Measurements from ENCODE around the gene CIAO3.

CIAO3 gene

DNA sequence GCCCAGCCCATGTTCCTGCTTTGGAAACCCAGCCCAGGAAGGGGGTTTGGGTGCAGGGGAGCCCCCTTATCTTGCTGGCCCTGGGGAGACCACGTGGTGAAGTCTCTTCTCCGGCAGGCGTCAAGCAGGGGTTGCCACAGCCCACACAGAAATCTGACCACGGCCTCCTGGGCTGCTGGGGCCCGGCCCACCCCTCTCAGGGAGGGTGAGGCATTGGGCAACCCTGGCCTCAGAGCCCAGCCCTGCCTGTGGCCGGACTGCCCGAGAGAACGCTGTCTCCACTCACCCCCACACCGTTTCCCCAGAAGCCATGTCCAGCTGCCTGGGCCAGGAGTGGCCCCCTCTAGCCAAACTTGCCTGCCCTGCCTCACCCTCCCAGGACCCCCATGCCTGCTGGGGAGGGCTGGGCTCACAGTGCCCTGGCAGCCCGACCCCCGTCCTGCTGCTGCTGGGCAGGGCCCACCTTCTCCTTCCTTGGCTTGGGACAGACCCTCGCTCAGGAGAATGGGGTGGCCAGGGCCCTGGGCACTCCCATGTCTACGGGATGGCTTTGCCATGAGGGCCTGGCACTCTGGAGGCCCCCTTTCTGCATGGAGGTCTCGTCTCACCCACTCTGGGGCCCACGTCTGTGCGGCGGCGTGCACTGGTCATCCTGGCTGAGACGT is 40.7 kb upstream of the CIAO3 start:
- DNase-seq (ENCODE audit: low spot score) = no peak
- no peak for TF ChIP-seq CTCF (IDR thresholded peaks at IDR 0.05; ENCODE audit: extremely low read depth, insufficient read depth, missing control alignments)
- in situ Hi-C loops (cut with MboI; ENCODE audit: low pct_unique_long_range_greater_than_20kb, low sequenced_read_pairs, unreplicated experiment) = no loop called here

- no peak for TF ChIP-seq CTCF (IDR thresholded peaks at IDR 0.05; ENCODE audit: extremely low read depth, insufficient read depth, missing control alignments)
- in situ Hi-C loops (cut with MboI; ENCODE audit: low pct_unique_long_range_greater_than_20kb, low sequenced_read_pairs, unreplicated experiment) = no loop called here
- DNase-seq (ENCODE audit: low spot score) = no peak
These were observed 39.5 kb upstream of the CIAO3 start for GRCh38 chr16:780296-780695.

DNA sequence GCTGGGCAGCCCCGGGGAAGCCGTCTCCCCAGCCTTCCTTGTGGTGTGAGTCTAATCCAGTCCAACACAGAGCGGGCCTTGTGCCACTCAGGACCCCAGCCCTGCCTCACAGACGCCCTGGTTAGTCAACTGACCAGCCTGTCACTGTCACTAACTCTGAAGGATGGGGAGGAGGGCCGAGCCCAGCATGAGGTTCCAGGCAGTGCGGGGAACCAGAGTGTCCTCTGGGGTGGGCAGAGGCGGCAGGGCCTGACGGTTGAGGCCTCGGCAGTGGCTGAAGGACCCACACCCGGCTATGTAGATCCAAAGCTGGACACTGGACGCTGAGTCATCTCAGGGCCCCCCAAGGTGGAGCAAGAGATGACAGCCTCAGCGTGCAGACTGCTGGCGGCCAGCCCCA is 38.8 kb upstream of the CIAO3 start:
- in situ Hi-C loops (cut with MboI; ENCODE audit: low pct_unique_long_range_greater_than_20kb, low sequenced_read_pairs, unreplicated experiment) = no loop called here
- no peak for DNase-seq (ENCODE audit: low spot score)
- TF ChIP-seq CTCF (IDR thresholded peaks at IDR 0.05; ENCODE audit: extremely low read depth, insufficient read depth, missing control alignments) = no peak

GRCh38 chr16:778909-779527 is 38.2 kb upstream of the CIAO3 start:
- TF ChIP-seq CTCF (IDR thresholded peaks at IDR 0.05; ENCODE audit: extremely low read depth, insufficient read depth, missing control alignments) = no peak
- DNase-seq (ENCODE audit: low spot score) = no peak
- in situ Hi-C loops (cut with MboI; ENCODE audit: low pct_unique_long_range_greater_than_20kb, low sequenced_read_pairs, unreplicated experiment) = no loop called here

- in situ Hi-C loops (cut with MboI; ENCODE audit: low pct_unique_long_range_greater_than_20kb, low sequenced_read_pairs, unreplicated experiment) = no loop called here
- no peak for DNase-seq (ENCODE audit: low spot score)
- no peak for TF ChIP-seq CTCF (IDR thresholded peaks at IDR 0.05; ENCODE audit: extremely low read depth, insufficient read depth, missing control alignments)
These were observed 37.6 kb upstream of the CIAO3 start for GRCh38 chr16:778447-778846.

DNA sequence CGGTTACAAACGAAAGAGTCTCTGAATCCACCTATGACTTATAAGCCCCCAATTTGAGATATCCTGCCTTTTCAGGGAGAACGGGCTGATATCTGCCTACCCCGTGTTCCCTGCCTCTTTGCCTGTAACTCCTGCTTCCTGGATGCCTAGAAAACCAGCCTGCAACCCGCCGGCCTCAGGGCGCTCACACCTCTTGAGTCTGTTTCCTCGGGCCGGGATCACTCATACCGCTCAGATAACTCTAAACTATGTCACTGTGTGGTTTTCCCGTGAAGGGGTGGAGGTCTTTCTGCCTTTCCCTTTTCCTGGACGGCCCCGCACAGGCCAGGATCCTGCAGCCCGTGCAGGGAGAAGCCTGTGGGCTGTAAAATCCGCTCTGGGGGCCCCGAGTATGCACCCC is 37.0 kb upstream of the CIAO3 start:
- in situ Hi-C loops (cut with MboI; ENCODE audit: low pct_unique_long_range_greater_than_20kb, low sequenced_read_pairs, unreplicated experiment) = no loop called here
- no peak for TF ChIP-seq CTCF (IDR thresholded peaks at IDR 0.05; ENCODE audit: extremely low read depth, insufficient read depth, missing control alignments)
- no peak for DNase-seq (ENCODE audit: low spot score)

All from GM13977 (cell line).